Liver (tissue), 3 donors: ENCODE results near the gene SMC1A.

ENCODE experiments used
- ATF3 ChIP-seq: IDR thresholded peaks from 2 replicates; pipeline ENCODE4 v1.6.1; 2016; ENCODE audit warnings: antibody characterized with exemption
- CTCF ChIP-seq: fragments of 150-350 bp; IDR thresholded peaks from 2 replicates; pipeline ENCODE4 v1.5.1; 2017; ENCODE audit warnings: improper control_type of control experiment, low read depth, low read length; ENCODE audit not compliant: missing input control
- EGR1 ChIP-seq, 2 donors: IDR thresholded peaks; 2 replicates each; pipeline ENCODE4 v1.6.1; 2016 to 2018; ENCODE audit warnings: antibody characterized with exemption in 2 of 2, low read depth in 2 of 2
- FOXA1 ChIP-seq: IDR thresholded peaks from 2 replicates; pipeline ENCODE4 v1.6.1; 2016; ENCODE audit warnings: antibody characterized with exemption
- JUND ChIP-seq, 2 donors: IDR thresholded peaks; 2 replicates each; pipeline ENCODE4 v1.6.1; 2016; ENCODE audit warnings: antibody characterized with exemption in 2 of 2
- SP1 ChIP-seq: IDR thresholded peaks from 2 replicates; pipeline ENCODE4 v1.6.1; 2018; ENCODE audit warnings: antibody characterized with exemption, mild to moderate bottlenecking
- YY1 ChIP-seq: IDR thresholded peaks from 2 replicates; pipeline ENCODE4 v1.6.1; 2016; ENCODE audit warnings: antibody characterized with exemption, mild to moderate bottlenecking
- donor health status: healthy.
- donor health status: healthy.

GRCh38 chrX:53429755-53430154 lies 7.3 kb upstream of the SMC1A start:
- TF ChIP-seq ATF3: no peak
- no peak for TF ChIP-seq CTCF
- TF ChIP-seq FOXA1: no peak
- TF ChIP-seq EGR1 (IDR thresholded peaks at IDR 0.05; ENCODE audit: low read depth in 2 of 2): no peak
- TF ChIP-seq SP1: no peak
- TF ChIP-seq YY1: no peak
- TF ChIP-seq JUND (IDR thresholded peaks at IDR 0.05): no peak
